AG04450 (cell line): ENCODE results near the gene PRR19. TPM values are rescaled to one million over a fixed set of nuclear protein-coding genes. Genes with fewer than 3 reads are reported as not detected.

Experiments used
- CTCF ChIA-PET: fragments of 300-600, 350-600 bp; formaldehyde crosslinking; extraction: SDS; loops from one replicate; lab custom pipeline; 2022; ENCODE audit warnings: antibody characterized with exemption, inconsistent platforms; lab: Charles Lee
- POLR2A ChIA-PET: fragments of 350-600 bp; formaldehyde crosslinking; extraction: SDS; loops from one replicate; lab custom pipeline; 2021; ENCODE audit warnings: antibody characterized with exemption, inconsistent platforms; lab: Yijun Ruan, JAX
- DNase-seq: peaks from one replicate; pipeline ENCODE4 v3.0.0-alpha.2; 2011; ENCODE audit warnings: low read depth, low spot score
- H3K27ac ChIP-seq: one replicate; pipeline ENCODE4 v1.5.1; 2012; ENCODE audit warnings: low read depth, low read length, control low read depth
- H3K27me3 ChIP-seq: one replicate; pipeline ENCODE4 v1.6.0; 2012; ENCODE audit warnings: low read length; ENCODE audit not compliant: control insufficient read depth, insufficient read depth
- H3K4me3 ChIP-seq: 2 replicates; pipeline ENCODE4 v1.5.1; 2011; ENCODE audit warnings: mild to moderate bottlenecking, low read depth, low read length, control low read depth
- H3K9me3 ChIP-seq: 2 replicates; pipeline ENCODE4 v1.5.1; 2012; ENCODE audit warnings: low read length; ENCODE audit not compliant: control insufficient read depth, insufficient read depth
- CTCF ChIP-seq: IDR thresholded peaks from 2 replicates; pipeline ENCODE4 v1.5.1; 2011; ENCODE audit warnings: low read depth, low read length, control low read depth, inconsistent platforms
- polyA plus RNA-seq: library from polyadenylated mRNA; depleted of rRNA; stranded (reverse); fragments of >200 nt; gene quantifications from 2 replicates; pipeline ENCODE4 v1.2.3, GENCODE V29; 2011

PRR19 gene
- polyA plus RNA-seq, 1 experiment, result 0.40 TPM

DNA sequence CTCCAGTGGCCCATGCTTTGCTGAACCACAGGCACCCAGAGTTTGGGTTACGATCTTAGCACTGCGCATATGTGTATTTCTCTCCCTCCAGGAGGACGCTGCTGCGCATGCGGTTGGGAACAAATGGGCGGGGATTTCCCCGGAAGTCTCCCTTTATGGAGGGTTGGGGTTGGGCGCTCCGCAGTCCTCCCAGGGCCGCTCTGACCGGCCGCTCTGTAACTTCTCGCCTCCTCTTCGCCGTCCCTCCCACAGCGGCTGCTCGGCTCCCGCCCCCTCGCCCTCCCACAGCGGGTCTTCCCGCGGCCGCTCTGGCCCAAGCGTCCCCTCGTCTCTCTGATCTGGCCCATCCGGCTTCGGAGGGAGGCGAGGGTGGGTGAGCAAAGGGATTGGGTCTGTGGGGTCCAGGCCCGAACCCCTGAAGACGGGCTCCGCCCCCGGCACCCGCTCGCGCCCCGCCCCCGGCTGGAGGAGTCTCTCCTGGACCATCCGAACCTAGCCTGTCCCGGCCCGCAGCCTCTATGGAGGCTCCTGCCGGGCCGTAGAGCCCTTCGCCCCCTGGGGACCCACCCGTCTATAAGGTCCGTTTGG lies 23.5 kb downstream of the PRR19 start, which contains the start of gene MEGF8:
Gene MEGF8 (plus strand): TSS at position 328 of the 588 bp plus-strand sequence. CDS start 609 bp downstream, outside the sequence.
- peak within 1 kb of the TSS; percentile 81 for H3K4me3 ChIP-seq
- TF ChIP-seq CTCF, result peak; percentile 97
- ChIA-PET POLR2A (no interaction called here), CTCF (no interaction called here)
- peaks cover 21% of the 10 kb centered on the region for H3K27me3 ChIP-seq
- H3K27ac ChIP-seq, result no peak within 1 kb of the TSS
- H3K9me3 ChIP-seq, result no peaks in the 10 kb centered on the region; the same call in 1 of the 2 replicates
- DNase-seq, result peak; percentile 98

- peaks cover 21% of the 10 kb centered on the region for H3K27me3 ChIP-seq
- CTCF ChIA-PET, result no interaction called here
- no peaks in the 10 kb centered on the region; the same call in 1 of the 2 replicates for H3K9me3 ChIP-seq
- H3K27ac ChIP-seq, result no peak overlapping the region
- POLR2A ChIA-PET, result no interaction called here
- no peak for DNase-seq
- TF ChIP-seq CTCF, result 0 out of 2 replicates have a peak, but pooled peaks have one; percentile 3
- H3K4me3 ChIP-seq, result peak overlapping the region; percentile 81
Observed at GRCh38 chr19:42325896-42326771, 24.2 kb downstream of the PRR19 start.

GRCh38 chr19:42326969-42327368 lies 25.0 kb downstream of the PRR19 start:
- CTCF ChIA-PET, result no interaction called here
- peak overlapping the region; percentile 81; the same call in 1 of the 2 replicates for H3K4me3 ChIP-seq
- POLR2A ChIA-PET, result interaction anchor here (0.6 to 0.7 kb wide), 2 partner anchors 67 to 225 kb away, joined by 3 to 7 read pairs; no protein-coding TSS in a partner anchor

GRCh38 chr19:42327381-42327780 lies 25.4 kb downstream of the PRR19 start:
- H3K4me3 ChIP-seq, result no peak overlapping the region
- no peak overlapping the region for H3K27ac ChIP-seq
- no peak for TF ChIP-seq CTCF
- ChIA-PET CTCF (no interaction called here), POLR2A (interaction anchor here (0.6 to 0.7 kb wide), 2 partner anchors 66 to 225 kb away, joined by 3 to 7 read pairs; no protein-coding TSS in a partner anchor)
- peaks cover 18% of the 10 kb centered on the region for H3K27me3 ChIP-seq
- no peak for DNase-seq
- H3K9me3 ChIP-seq, result no peaks in the 10 kb centered on the region; the same call in 1 of the 2 replicates

More at GRCh38 chr19:42326969-42327368, 25.0 kb downstream of the PRR19 start:
- H3K27ac ChIP-seq, result no peak overlapping the region
- no peak for DNase-seq
- H3K27me3 ChIP-seq, result peaks cover 21% of the 10 kb centered on the region
- TF ChIP-seq CTCF, result no peak
- no peaks in the 10 kb centered on the region; the same call in 1 of the 2 replicates for H3K9me3 ChIP-seq
